Lower lobe of right lung (tissue), 2 donors: ENCODE data around the gene SLC12A6. TPM values are rescaled to one million over a fixed set of nuclear protein-coding genes. Genes with fewer than 3 reads are reported as not detected.

Experiments
- ATAC-seq, 2 donors: fragments of 200-7000 bp; cut with Tn5 transposase; one replicate each; pipeline ENCODE4 v1.9.1; 2020 to 2022; ENCODE audit warnings: mild to moderate bottlenecking in 2 of 2, moderate library complexity in 2 of 2
- DNase-seq: peaks from one replicate; pipeline ENCODE4 v3.0.0-alpha.2; 2020
- H3K27ac ChIP-seq: fragments of 200-600 bp; one replicate; pipeline ENCODE4 v1.8.0; 2022
- H3K27me3 ChIP-seq: fragments of 200-600 bp; one replicate; pipeline ENCODE4 v1.8.0; 2022; ENCODE audit warnings: low read depth
- H3K36me3 ChIP-seq: fragments of 200-600 bp; one replicate; pipeline ENCODE4 v1.8.0; 2022; ENCODE audit warnings: mild to moderate bottlenecking
- H3K4me1 ChIP-seq: fragments of 200-600 bp; one replicate; pipeline ENCODE4 v1.8.0; 2022
- H3K4me3 ChIP-seq: fragments of 200-600 bp; one replicate; pipeline ENCODE4 v1.8.0; 2022; ENCODE audit warnings: mild to moderate bottlenecking
- H3K9me3 ChIP-seq: fragments of 200-600 bp; one replicate; pipeline ENCODE4 v1.8.0; 2022
- intact Hi-C: fragments of 100-400 bp; cut with DNase I; formaldehyde crosslinking; loops from one replicate; pipeline ENCODE4 v1.11.0; 2022
- total RNA-seq: library from RNA; stranded (reverse); fragmentation: NEBNext Ultra II Directional; extraction: Animal tissue kit (Norgen Biotek cat#: 25700); gene quantifications from one replicate; pipeline ENCODE4 v1.2.1, GENCODE V29; 2021
- TF ChIP-seq, protein P1 (sequence below): fragments of 200-600 bp; IDR thresholded peaks from one replicate; pipeline ENCODE4 v1.8.0; 2022; ENCODE audit warnings: antibody characterized with exemption, mild to moderate bottlenecking
- donor health status: DM: no; HTN: yes; CAD: no; lungs with severe emphysema.

SLC12A6 gene
- total RNA-seq, 1 donor from 2014 or later: 59.7 TPM

DNA sequence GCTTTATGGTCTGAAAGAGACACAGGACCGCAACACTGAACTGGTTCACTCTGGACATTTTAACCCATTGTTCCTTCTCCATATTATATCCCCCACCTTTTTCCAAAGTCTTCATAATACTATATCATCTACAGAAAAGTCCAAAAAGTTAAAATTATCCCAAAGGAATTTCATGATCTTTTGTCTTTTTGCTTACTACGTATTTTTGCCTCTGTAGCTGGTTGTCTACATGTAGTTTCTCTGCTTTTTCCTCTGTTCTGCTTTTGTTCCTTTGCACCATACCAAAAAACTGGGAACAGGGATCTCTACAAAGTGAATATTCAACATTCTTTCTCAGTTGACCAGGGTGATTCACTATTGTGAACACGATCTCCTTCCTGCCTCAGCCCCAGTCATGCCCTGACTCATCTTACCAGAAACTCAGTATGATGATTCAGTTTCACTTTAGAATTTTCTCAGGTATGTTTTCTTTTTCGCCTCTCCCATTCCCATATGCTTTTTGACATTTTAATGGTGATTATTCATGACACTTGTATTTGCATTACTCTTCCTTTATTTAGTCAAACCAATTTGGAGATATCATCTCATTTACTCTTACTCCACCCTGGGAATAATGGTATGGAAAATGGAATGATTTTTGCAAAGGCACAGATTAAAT lies 98.3 kb downstream of the SLC12A6 start:
- Histone ChIP-seq H3K27me3 (no peaks in the 10 kb centered on the region), H3K27ac (no peak overlapping the region), H3K36me3 (peaks cover 93% of the 10 kb centered on the region), H3K4me3 (no peak overlapping the region), H3K9me3 (no peaks in the 10 kb centered on the region), H3K4me1 (no peaks in the 10 kb centered on the region)
- intact Hi-C loops: no loop called here
- DNase-seq (no peak), ATAC-seq (no peak)
- TF ChIP-seq, protein P1, sequence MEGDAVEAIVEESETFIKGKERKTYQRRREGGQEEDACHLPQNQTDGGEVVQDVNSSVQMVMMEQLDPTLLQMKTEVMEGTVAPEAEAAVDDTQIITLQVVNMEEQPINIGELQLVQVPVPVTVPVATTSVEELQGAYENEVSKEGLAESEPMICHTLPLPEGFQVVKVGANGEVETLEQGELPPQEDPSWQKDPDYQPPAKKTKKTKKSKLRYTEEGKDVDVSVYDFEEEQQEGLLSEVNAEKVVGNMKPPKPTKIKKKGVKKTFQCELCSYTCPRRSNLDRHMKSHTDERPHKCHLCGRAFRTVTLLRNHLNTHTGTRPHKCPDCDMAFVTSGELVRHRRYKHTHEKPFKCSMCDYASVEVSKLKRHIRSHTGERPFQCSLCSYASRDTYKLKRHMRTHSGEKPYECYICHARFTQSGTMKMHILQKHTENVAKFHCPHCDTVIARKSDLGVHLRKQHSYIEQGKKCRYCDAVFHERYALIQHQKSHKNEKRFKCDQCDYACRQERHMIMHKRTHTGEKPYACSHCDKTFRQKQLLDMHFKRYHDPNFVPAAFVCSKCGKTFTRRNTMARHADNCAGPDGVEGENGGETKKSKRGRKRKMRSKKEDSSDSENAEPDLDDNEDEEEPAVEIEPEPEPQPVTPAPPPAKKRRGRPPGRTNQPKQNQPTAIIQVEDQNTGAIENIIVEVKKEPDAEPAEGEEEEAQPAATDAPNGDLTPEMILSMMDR: no peak

DNA sequence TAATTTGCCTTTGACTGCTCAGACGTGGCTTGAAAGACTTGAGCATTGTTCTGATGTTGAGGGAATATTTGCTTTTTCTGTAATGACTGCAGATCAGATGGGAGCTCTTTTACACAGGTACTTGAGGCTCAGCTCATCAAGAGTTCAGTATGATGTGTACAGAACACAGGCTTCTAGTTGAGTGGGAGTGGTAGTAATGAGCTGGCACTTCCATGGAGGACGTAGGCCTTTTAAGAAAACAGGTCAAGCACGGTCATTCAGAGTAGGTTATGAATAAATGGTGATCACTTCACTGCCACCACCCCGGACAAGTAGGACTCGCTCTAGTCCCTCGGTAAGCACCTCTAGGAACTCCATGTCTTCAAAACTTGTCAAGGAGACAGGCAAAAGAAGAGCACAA lies 104.0 kb downstream of the SLC12A6 start:
- ATAC-seq (peak; percentile 94 to 95), DNase-seq (no peak)
- peaks cover 98% of the 10 kb centered on the region for H3K36me3 ChIP-seq
- no peak overlapping the region for H3K4me3 ChIP-seq
- no peaks in the 10 kb centered on the region for H3K27me3 ChIP-seq
- intact Hi-C loops: no loop called here
- no peaks in the 10 kb centered on the region for H3K9me3 ChIP-seq
- TF ChIP-seq, protein P1: no peak
- peak overlapping the region; percentile 7 for H3K27ac ChIP-seq
- no peaks in the 10 kb centered on the region for H3K4me1 ChIP-seq

DNA sequence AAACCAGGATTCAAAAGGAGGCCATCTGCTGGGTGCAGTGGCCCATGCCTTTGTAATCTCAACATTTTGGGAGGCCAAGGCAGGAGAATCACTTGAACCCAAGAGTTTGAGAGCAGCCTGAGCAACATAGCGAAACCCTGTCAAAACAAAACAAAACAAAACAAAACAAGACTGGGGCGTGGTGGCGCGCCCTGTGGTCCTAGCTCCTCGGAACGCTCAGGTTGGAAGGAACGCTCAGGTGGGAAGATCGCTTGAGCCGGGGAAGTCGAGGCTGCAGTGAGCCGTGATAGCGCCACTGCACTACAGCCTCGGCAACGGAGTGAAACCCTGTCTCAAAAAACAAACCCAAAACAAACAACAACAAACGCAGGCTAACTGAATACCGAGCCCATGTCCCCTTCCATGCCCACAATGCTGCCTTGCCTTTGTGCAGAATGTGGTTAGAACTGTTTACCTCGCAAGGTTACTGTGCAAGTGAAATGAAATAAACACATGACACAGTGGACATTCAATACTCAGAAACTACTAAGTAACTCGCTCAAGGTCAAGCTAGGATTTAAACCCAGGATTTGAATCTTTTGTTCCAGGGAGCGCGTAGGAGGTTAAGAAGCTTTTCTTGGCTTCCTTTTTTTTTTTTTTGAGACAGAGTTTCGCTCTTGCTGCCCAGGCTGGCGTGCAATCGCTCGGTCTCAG lies 113.5 kb downstream of the SLC12A6 start:
- Histone ChIP-seq H3K4me3 (peak overlapping the region; percentile 92), H3K27me3 (no peaks in the 10 kb centered on the region), H3K27ac (peak overlapping the region; percentile 89), H3K4me1 (peaks cover 19% of the 10 kb centered on the region), H3K9me3 (no peaks in the 10 kb centered on the region), H3K36me3 (peaks cover 27% of the 10 kb centered on the region)
- TF ChIP-seq, protein P1: no peak
- intact Hi-C loops: loop anchor here (10.0 kb wide), 1 partner anchor 129 kb away; no protein-coding TSS in a partner anchor
- ATAC-seq: peak; percentile 6 to 24
- no peak for DNase-seq

DNA sequence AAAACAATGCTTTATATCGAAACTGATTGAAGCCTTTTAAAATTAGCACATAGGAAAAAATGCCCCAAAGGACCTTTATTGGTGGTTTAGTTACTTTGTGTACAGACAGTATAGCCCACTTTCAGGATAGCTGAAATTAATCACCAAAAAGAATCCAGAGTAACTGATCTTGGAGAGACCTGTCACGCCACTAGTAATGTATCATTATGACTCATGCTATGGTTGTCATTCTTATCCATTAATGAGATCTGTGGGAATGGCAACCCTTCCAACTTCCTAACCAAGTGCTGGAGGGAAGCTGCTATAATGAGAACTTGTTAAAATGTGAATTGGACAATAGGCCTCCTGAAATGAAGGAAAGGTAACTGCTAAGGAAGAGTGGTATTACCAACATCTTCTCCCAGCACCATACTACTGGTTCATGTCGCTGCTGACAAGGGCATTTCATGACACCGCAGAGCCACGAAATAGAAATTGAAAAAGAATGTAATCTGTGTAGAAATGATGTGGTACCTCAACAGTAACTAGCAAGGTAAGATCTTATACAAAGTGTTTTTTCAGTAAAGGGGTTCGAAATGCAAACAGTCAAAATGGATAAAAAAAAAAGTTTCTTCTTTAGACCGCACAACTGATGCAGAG lies 119.9 kb downstream of the SLC12A6 start:
- no peaks in the 10 kb centered on the region for H3K27me3 ChIP-seq
- DNase-seq (no peak), ATAC-seq (no peak)
- intact Hi-C loops: loop anchor here (10.0 kb wide), 1 partner anchor 153 kb away; no protein-coding TSS in a partner anchor
- H3K4me1 ChIP-seq: no peaks in the 10 kb centered on the region
- H3K36me3 ChIP-seq: no peaks in the 10 kb centered on the region
- H3K9me3 ChIP-seq: no peaks in the 10 kb centered on the region
- H3K4me3 ChIP-seq: no peak overlapping the region
- H3K27ac ChIP-seq: no peak overlapping the region
- TF ChIP-seq, protein P1: no peak

DNA sequence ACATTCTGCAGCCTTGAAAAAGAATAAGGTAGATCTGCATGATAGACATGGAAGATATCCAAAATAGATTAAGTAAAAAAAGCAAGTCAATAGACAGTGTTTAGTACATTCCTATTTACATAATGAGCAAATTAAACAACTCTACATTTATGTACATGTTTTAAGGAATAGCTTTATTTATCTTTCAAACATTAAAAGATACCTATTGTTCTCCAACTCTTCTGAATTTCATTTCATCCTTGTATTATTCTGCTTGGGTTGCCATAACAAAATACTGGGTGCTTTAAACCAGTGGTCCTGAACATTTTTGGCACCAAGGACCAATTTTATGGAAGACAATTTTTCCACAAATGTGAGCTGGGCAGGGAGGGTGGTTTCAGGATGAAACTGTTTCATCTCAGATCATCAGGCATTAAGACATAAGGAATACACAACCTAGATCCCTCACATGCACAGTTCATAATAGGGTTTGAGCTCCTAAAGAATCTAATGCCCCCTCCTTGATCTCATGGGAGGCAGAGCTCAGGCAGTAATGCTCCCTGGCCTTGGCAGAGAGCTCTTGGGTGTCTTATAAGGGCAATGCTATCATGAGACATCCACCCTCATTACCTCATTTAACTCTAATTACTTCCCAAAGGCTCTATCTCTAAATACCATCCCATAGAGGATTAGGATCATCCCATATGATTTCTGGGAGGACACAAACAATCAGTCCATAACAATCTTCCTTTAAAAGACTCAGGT lies 120.9 kb downstream of the SLC12A6 start:
- intact Hi-C loops: loop anchor here (10.0 kb wide), 1 partner anchor 152 kb away; no protein-coding TSS in a partner anchor
- Histone ChIP-seq H3K36me3 (no peaks in the 10 kb centered on the region), H3K9me3 (no peaks in the 10 kb centered on the region), H3K27me3 (no peaks in the 10 kb centered on the region), H3K27ac (no peak overlapping the region), H3K4me1 (no peaks in the 10 kb centered on the region), H3K4me3 (no peak overlapping the region)
- no peak for DNase-seq
- TF ChIP-seq, protein P1: no peak
- no peak for ATAC-seq
